BE2C (cell line): ENCODE measurements around the gene ADIPOR2.

ENCODE experiments used
- DNase-seq: peaks from one replicate; pipeline ENCODE4 v3.0.0-alpha.2; 2020
- H3K27me3 ChIP-seq: fragments of 250-450 bp; sonication (Bioruptor Pico); 2 replicates; pipeline ENCODE4 v1.5.1; 2020; ENCODE audit warnings: mild to moderate bottlenecking
- H3K36me3 ChIP-seq: fragments of 250-450 bp; sonication (Bioruptor Pico); 2 replicates; pipeline ENCODE4 v1.5.1; 2020; ENCODE audit warnings: mild to moderate bottlenecking
- H3K4me1 ChIP-seq: fragments of 250-450 bp; sonication (Bioruptor Pico); 2 replicates; pipeline ENCODE4 v1.5.1; 2020
- H3K4me3 ChIP-seq: 2 replicates; pipeline ENCODE4 v1.5.1; 2011; ENCODE audit warnings: low read depth, low read length
- H3K9me3 ChIP-seq: fragments of 250-450 bp; sonication (Bioruptor Pico); 2 replicates; pipeline ENCODE4 v1.5.1; 2020
- CTCF ChIP-seq: IDR thresholded peaks from 2 replicates; pipeline ENCODE4 v1.5.1; 2012; ENCODE audit warnings: mild to moderate bottlenecking, low read depth, low read length

ADIPOR2 gene

DNA sequence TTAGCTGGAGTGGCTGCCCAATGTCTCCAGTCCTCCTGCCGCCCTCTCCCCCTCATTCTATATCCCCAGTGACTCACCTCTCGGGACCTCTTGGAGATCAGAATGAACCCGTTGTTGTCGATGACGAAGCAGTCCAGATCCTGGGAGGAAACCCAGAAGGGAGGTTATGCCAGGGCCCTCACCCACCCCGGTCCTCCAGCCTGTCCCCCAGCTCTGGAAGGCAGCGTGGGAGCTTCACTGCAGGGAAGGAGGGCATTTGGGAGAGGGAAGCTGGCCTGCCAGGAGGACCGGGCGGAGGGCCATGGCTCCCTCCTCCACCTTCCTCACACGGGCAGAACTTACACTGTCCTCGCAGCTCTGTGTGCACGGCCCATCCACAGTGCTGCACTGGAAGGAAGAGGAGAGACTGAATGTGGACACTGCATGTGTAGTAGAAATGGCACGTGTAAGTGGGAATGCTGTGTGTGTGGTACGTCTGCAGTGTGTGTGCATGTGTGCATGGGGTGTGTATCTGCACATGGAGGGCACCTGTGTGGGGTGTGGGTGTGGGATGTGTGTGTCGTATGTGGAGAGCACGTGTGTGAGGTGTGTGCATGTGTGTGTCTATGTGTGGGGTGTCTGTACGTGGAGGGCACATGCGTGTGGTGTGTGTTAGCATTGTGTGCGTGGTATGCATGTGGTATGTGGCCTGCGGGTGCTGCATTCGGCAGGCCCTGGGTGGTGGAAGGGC is 119.5 kb downstream of the ADIPOR2 start:
- H3K4me1 ChIP-seq, result no peaks in the 10 kb centered on the region

GRCh38 chr12:1810931-1811280 is 120.0 kb downstream of the ADIPOR2 start:
- no peaks in the 10 kb centered on the region for H3K27me3 ChIP-seq
- TF ChIP-seq CTCF, result no peak
- H3K4me3 ChIP-seq, result no peak overlapping the region
- DNase-seq, result no peak
- H3K4me1 ChIP-seq, result no peaks in the 10 kb centered on the region
- H3K9me3 ChIP-seq, result no peaks in the 10 kb centered on the region
- H3K36me3 ChIP-seq, result no peaks in the 10 kb centered on the region

More for the DNA sequence above, 119.5 kb downstream of the ADIPOR2 start:
- no peak for DNase-seq
- H3K9me3 ChIP-seq, result no peaks in the 10 kb centered on the region
- no peak for TF ChIP-seq CTCF
- H3K4me3 ChIP-seq, result no peak overlapping the region
- H3K36me3 ChIP-seq, result no peaks in the 10 kb centered on the region
- no peaks in the 10 kb centered on the region for H3K27me3 ChIP-seq

- no peak overlapping the region for H3K4me3 ChIP-seq
- TF ChIP-seq CTCF, result no peak
These were observed 120.5 kb downstream of the ADIPOR2 start for GRCh38 chr12:1811281-1811947.

GRCh38 chr12:1811948-1812291 is 121.0 kb downstream of the ADIPOR2 start:
- Histone ChIP-seq H3K9me3 (no peaks in the 10 kb centered on the region), H3K27me3 (no peaks in the 10 kb centered on the region), H3K4me3 (no peak overlapping the region), H3K36me3 (no peaks in the 10 kb centered on the region), H3K4me1 (no peaks in the 10 kb centered on the region)
- TF ChIP-seq CTCF, result no peak
- DNase-seq, result no peak

More at GRCh38 chr12:1811281-1811947, 120.5 kb downstream of the ADIPOR2 start:
- H3K9me3 ChIP-seq, result no peaks in the 10 kb centered on the region
- DNase-seq, result no peak
- H3K27me3 ChIP-seq, result no peaks in the 10 kb centered on the region
- no peaks in the 10 kb centered on the region for H3K36me3 ChIP-seq
- H3K4me1 ChIP-seq, result no peaks in the 10 kb centered on the region

GRCh38 chr12:1812650-1813302 is 121.9 kb downstream of the ADIPOR2 start:
- H3K4me3 ChIP-seq, result no peak overlapping the region
- H3K4me1 ChIP-seq, result no peaks in the 10 kb centered on the region
- H3K27me3 ChIP-seq, result no peaks in the 10 kb centered on the region
- no peak for DNase-seq
- H3K9me3 ChIP-seq, result no peaks in the 10 kb centered on the region
- H3K36me3 ChIP-seq, result no peaks in the 10 kb centered on the region
- no peak for TF ChIP-seq CTCF

DNA sequence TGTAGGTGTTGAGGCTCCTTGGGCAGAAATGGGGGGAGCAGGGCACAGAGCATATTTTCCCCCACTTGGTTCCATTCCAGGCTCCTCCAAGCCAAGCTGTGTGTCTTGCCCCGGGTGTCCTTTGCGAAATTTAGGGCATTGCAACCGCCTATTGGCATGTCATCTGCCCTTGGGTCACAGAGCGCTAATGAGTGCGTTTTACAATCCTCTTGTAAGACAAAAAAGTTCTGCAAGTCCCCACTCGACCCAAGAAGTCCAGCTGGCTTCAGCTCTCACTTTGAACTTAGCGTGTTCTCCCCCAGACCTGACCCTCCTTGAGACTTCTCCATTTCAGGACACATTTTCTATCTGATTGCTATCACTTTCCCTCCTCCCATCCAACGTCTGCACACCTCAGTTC is 123.4 kb downstream of the ADIPOR2 start:
- no peak for DNase-seq
- H3K27me3 ChIP-seq, result no peaks in the 10 kb centered on the region; the same call in 1 of the 2 replicates
- H3K4me1 ChIP-seq, result no peaks in the 10 kb centered on the region
- no peak overlapping the region for H3K4me3 ChIP-seq
- TF ChIP-seq CTCF, result no peak
- no peaks in the 10 kb centered on the region for H3K9me3 ChIP-seq
- no peaks in the 10 kb centered on the region for H3K36me3 ChIP-seq
